HEK293 (cell line): ENCODE data around the gene BRI3BP.

ENCODE experiments used
- CTCF ChIA-PET: fragments of 350-600 bp; formaldehyde crosslinking; extraction: SDS; loops from one replicate; lab custom pipeline; 2021; ENCODE audit warnings: antibody characterized with exemption; lab: Yijun Ruan, JAX
- POLR2A ChIA-PET: fragments of 300-600 bp; formaldehyde crosslinking; extraction: SDS; loops from one replicate; lab custom pipeline; 2020; ENCODE audit warnings: antibody characterized with exemption, inconsistent platforms; lab: Yijun Ruan, JAX
- H3K27ac ChIP-seq: fragments of 200-500 bp; sonication (Bioruptor generic); 2 replicates; pipeline ENCODE4 v1.5.1; 2014; ENCODE audit warnings: low read depth, low read length, control low read depth, inconsistent platforms; ENCODE audit errors: extremely low read depth
- H3K36me3 ChIP-seq, 2 experiments: fragments of 200-500 bp in 1 of 2; sonication (Bioruptor generic) in 1 of 2; 1 replicate in 1 of 2; 2 replicates in 1 of 2; pipeline ENCODE4 v1.5.1; 2014 to 2017; ENCODE audit warnings: inconsistent platforms in 2 of 2, low read length in 2 of 2; ENCODE audit not compliant: control insufficient read depth in 2 of 2, insufficient read depth in 1 of 2
- H3K4me1 ChIP-seq: fragments of 200-500 bp; sonication (Bioruptor generic); 2 replicates; pipeline ENCODE4 v1.5.1; 2014; ENCODE audit warnings: mild to moderate bottlenecking, low read length, inconsistent platforms; ENCODE audit not compliant: control insufficient read depth, insufficient read depth
- H3K4me3 ChIP-seq: 2 replicates; pipeline ENCODE4 v1.5.1; 2011; ENCODE audit warnings: low read depth, mild to moderate bottlenecking, control low read depth, low read length, moderate library complexity
- H3K9me3 ChIP-seq: fragments of 200-500 bp; sonication (Bioruptor generic); 2 replicates; pipeline ENCODE4 v1.5.1; 2014; ENCODE audit warnings: low read depth, low read length, inconsistent platforms; ENCODE audit not compliant: control insufficient read depth, insufficient read depth
- BCL11B ChIP-seq: fragments of 450-650 bp; formaldehyde crosslinking; IDR thresholded peaks from 2 replicates; pipeline ENCODE4 v1.5.1; 2016; ENCODE audit warnings: low read depth, missing biosample characterization, missing genetic modification characterization
- IKZF3 ChIP-seq: fragments of 450-650 bp; IDR thresholded peaks from 2 replicates; pipeline ENCODE4 v1.5.0; 2018; ENCODE audit warnings: missing biosample characterization, mild to moderate bottlenecking, missing genetic modification characterization, moderate library complexity
- KLF17 ChIP-seq: fragments of 450-650 bp; formaldehyde crosslinking; IDR thresholded peaks from 2 replicates; pipeline ENCODE4 v1.5.1; 2016; ENCODE audit warnings: missing biosample characterization, missing genetic modification characterization
- MYNN ChIP-seq: fragments of 450-650 bp; formaldehyde crosslinking; IDR thresholded peaks from 2 replicates; pipeline ENCODE4 v1.5.1; 2016; ENCODE audit warnings: missing biosample characterization, missing genetic modification characterization, borderline replicate concordance
- SALL2 ChIP-seq: fragments of 450-650 bp; formaldehyde crosslinking; IDR thresholded peaks from 2 replicates; pipeline ENCODE4 v1.5.0; 2017; ENCODE audit warnings: missing biosample characterization, mild to moderate bottlenecking, missing genetic modification characterization, borderline replicate concordance
- WT1 ChIP-seq: fragments of 450-650 bp; formaldehyde crosslinking; IDR thresholded peaks from 2 replicates; pipeline ENCODE4 v1.5.1; 2016; ENCODE audit warnings: missing biosample characterization, missing genetic modification characterization
- ZBTB6 ChIP-seq: fragments of 450-650 bp; formaldehyde crosslinking; IDR thresholded peaks from 2 replicates; pipeline ENCODE4 v1.5.1; 2017; ENCODE audit warnings: missing biosample characterization, missing genetic modification characterization
- ZFP69B ChIP-seq: fragments of 450-650 bp; formaldehyde crosslinking; IDR thresholded peaks from 2 replicates; pipeline ENCODE4 v1.5.1; 2016; ENCODE audit warnings: missing biosample characterization, missing genetic modification characterization
- ZNF133 ChIP-seq: fragments of 450-650 bp; formaldehyde crosslinking; IDR thresholded peaks from 2 replicates; pipeline ENCODE4 v1.5.1; 2016; ENCODE audit warnings: missing biosample characterization, missing genetic modification characterization
- ZNF175 ChIP-seq: fragments of 450-650 bp; formaldehyde crosslinking; IDR thresholded peaks from 2 replicates; pipeline ENCODE4 v1.5.1; 2016; ENCODE audit warnings: missing biosample characterization, missing genetic modification characterization
- ZNF18 ChIP-seq: fragments of 450-650 bp; formaldehyde crosslinking; IDR thresholded peaks from 2 replicates; pipeline ENCODE4 v1.5.1; 2016; ENCODE audit warnings: missing biosample characterization, missing genetic modification characterization
- ZNF221 ChIP-seq: fragments of 450-650 bp; formaldehyde crosslinking; IDR thresholded peaks from 2 replicates; pipeline ENCODE4 v1.5.1; 2017; ENCODE audit warnings: missing biosample characterization, missing genetic modification characterization, borderline replicate concordance
- ZNF266 ChIP-seq: fragments of 450-650 bp; formaldehyde crosslinking; IDR thresholded peaks from 2 replicates; pipeline ENCODE4 v1.5.1; 2016; ENCODE audit warnings: missing biosample characterization, missing genetic modification characterization, low read depth
- ZNF394 ChIP-seq: fragments of 450-650 bp; formaldehyde crosslinking; IDR thresholded peaks from 2 replicates; pipeline ENCODE4 v1.5.1; 2016; ENCODE audit warnings: missing biosample characterization, missing genetic modification characterization, mild to moderate bottlenecking, moderate library complexity, borderline replicate concordance
- ZNF423 ChIP-seq: fragments of 450-650 bp; formaldehyde crosslinking; IDR thresholded peaks from 2 replicates; pipeline ENCODE4 v1.5.1; 2016; ENCODE audit warnings: missing biosample characterization, missing genetic modification characterization
- ZNF433 ChIP-seq: fragments of 450-650 bp; formaldehyde crosslinking; IDR thresholded peaks from 2 replicates; pipeline ENCODE4 v1.5.1; 2016; ENCODE audit warnings: missing biosample characterization, missing genetic modification characterization, low read depth
- ZNF549 ChIP-seq: fragments of 450-650 bp; IDR thresholded peaks from 2 replicates; pipeline ENCODE4 v1.5.1; 2018; ENCODE audit warnings: missing biosample characterization, missing genetic modification characterization, mild to moderate bottlenecking, inconsistent platforms, moderate library complexity
- ZNF560 ChIP-seq: fragments of 450-650 bp; formaldehyde crosslinking; IDR thresholded peaks from 2 replicates; pipeline ENCODE4 v1.5.1; 2017; ENCODE audit warnings: missing biosample characterization, missing genetic modification characterization, borderline replicate concordance
- ZNF585B ChIP-seq: fragments of 450-650 bp; formaldehyde crosslinking; IDR thresholded peaks from 2 replicates; pipeline ENCODE4 v1.5.1; 2016; ENCODE audit warnings: missing biosample characterization, missing genetic modification characterization
- ZNF785 ChIP-seq: fragments of 450-650 bp; formaldehyde crosslinking; IDR thresholded peaks from 2 replicates; pipeline ENCODE4 v1.5.1; 2016; ENCODE audit warnings: missing biosample characterization, missing genetic modification characterization
- ZXDB ChIP-seq: fragments of 450-650 bp; formaldehyde crosslinking; IDR thresholded peaks from 2 replicates; pipeline ENCODE4 v1.5.1; 2016; ENCODE audit warnings: missing biosample characterization, missing genetic modification characterization

Gene BRI3BP

DNA sequence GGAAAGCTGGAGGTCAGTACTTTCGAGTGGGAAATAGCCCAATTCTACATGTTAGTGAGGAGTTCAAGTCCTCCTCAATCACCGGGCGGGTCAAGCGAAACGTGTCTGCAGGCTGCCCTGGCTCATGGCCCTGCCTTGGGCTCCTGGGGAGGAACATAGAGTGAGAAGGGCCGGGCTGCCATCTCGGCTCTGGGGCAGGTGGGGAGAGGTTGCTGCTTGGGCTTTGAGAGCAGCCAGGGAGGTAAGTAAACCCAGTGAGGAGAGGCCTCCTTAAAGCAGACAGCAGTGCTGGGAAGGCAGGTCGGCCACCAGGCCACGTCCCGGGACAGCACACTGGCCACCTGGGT, 47.0 kb upstream of the BRI3BP start (continued):
- TF ChIP-seq ZNF221 (tag by site-specific recombination), result no peak
- no peak for TF ChIP-seq ZNF549 (tag by site-specific recombination)
- TF ChIP-seq ZNF585B (tag by site-specific recombination), result no peak

DNA sequence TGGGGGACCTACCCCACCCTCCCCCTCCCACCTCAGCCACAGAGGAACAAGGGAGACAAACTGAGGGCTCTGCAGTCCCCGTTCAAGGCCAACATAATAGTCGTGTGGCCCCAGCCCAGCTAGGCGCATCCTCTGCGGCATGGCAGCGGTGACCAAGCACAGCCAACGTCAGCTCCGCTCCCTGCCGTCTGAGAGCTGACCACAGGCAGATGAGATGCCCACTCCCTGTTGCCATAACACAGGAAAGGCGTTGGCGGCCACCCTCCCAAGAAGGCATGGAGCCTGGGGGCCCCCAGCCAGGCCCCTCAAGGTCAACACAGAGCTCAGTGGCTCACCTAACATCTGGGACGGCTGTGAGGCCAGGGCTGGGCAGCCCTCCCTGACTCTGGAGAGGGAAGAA, 46.4 kb upstream of the BRI3BP start:
- TF ChIP-seq ZNF423 (tag by site-specific recombination) (no peak), ZNF785 (tag by site-specific recombination) (no peak), ZNF266 (no peak)
- TF ChIP-seq, all 188 proteins: peak for 0
- peaks cover 0 to 47% of the 10 kb centered on the region in 2 experiments; a peak in 2 of 3 replicates for H3K36me3 ChIP-seq

DNA sequence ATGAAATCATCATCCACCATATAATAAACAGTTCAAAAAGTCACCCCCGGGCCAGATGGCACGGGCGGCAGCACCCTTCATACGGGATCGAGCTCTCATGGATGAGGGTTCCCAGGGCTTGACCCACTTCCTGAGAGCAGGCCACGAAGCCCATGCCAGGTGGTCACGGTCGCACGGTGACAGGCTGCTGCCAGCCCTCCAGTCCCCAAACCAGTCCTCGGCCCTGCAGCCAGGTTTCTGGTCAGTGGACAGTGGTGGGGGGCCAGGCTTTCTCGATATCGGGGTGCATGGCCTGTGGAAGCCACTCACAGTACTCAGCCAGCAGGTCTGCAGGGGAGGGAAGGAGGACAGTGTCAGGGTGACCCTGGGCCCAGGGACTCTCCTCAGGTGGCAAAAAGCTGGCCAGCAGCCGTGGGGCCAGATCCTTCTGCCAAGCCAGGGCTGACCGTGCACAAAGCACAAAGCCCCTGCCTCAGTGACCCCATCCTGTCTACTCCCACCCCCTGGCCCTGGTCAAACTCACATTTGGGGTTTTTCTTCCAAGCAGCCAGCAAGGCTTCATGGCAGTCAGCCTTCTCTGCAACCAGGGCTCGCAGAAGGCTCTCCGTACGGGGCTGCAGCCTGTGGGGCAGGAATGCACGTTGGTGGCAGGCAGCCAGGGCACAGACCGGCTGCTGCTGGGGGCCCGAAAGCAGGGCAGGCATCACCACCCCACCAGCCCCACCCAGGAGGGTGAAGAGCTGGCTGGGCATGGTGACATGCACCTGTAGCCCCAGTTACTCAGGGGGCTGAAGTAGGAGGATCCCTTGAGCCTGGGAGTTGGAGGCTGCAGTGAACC, 45.7 kb upstream of the BRI3BP start:
- Histone ChIP-seq H3K4me1 (no peaks in the 10 kb centered on the region), H3K9me3 (no peaks in the 10 kb centered on the region), H3K36me3 (peaks cover 0 to 52% of the 10 kb centered on the region in 2 experiments; a peak in 2 of 3 replicates), H3K27ac (no peak overlapping the region), H3K4me3 (no peak overlapping the region)
- POLR2A ChIA-PET, result no interaction called here
- CTCF ChIA-PET, result no interaction called here
- TF ChIP-seq ZNF394 (tag by site-specific recombination), result no peak
- TF ChIP-seq MYNN (tag by site-specific recombination), result no peak
- TF ChIP-seq KLF17 (tag by site-specific recombination), result no peak
- TF ChIP-seq ZXDB (tag by site-specific recombination), result no peak
- no peak for TF ChIP-seq ZNF560
- TF ChIP-seq BCL11B (tag by site-specific recombination), result no peak
- TF ChIP-seq IKZF3 (tag by site-specific recombination), result no peak
- TF ChIP-seq ZFP69B (tag by site-specific recombination), result no peak
- no peak for TF ChIP-seq WT1
- no peak for TF ChIP-seq ZNF433
- no peak for TF ChIP-seq ZNF18 (tag by site-specific recombination)
- no peak for TF ChIP-seq ZNF175 (tag by site-specific recombination)
- no peak for TF ChIP-seq SALL2 (tag by site-specific recombination)
- no peak for TF ChIP-seq ZNF133 (tag by site-specific recombination)
- no peak for TF ChIP-seq ZBTB6 (tag by site-specific recombination)

More for the DNA sequence above, 46.4 kb upstream of the BRI3BP start:
- no peak overlapping the region for H3K4me3 ChIP-seq
- no peaks in the 10 kb centered on the region for H3K9me3 ChIP-seq
- no peaks in the 10 kb centered on the region for H3K4me1 ChIP-seq
- no peak overlapping the region for H3K27ac ChIP-seq
- POLR2A ChIA-PET, result no interaction called here
- CTCF ChIA-PET, result no interaction called here
